Panc1 (cell line): Measurements from ENCODE around the gene GRK3.

ENCODE experiments used
- POLR2AphosphoS5 ChIP-seq: IDR thresholded peaks from 2 replicates; pipeline ENCODE4 v1.6.1; 2012; ENCODE audit warnings: mild to moderate bottlenecking, low read depth, low read length, moderate library complexity
- SIN3A ChIP-seq: IDR thresholded peaks from 2 replicates; pipeline ENCODE4 v1.6.1; 2012; ENCODE audit warnings: low read depth, mild to moderate bottlenecking, low read length, moderate library complexity, borderline replicate concordance; ENCODE audit not compliant: insufficient read depth
- TCF7L2 ChIP-seq: IDR thresholded peaks from 2 replicates; pipeline ENCODE4 v1.6.1; 2011; ENCODE audit warnings: mild to moderate bottlenecking, low read depth, low read length, inconsistent platforms
- TF ChIP-seq, protein P1 (sequence below), 2 experiments: IDR thresholded peaks; 2 replicates each; pipeline ENCODE4 v1.6.1; 2011 to 2012; ENCODE audit warnings: low read depth in 2 of 2, control low read depth in 1 of 2, low read length in 1 of 2, mild to moderate bottlenecking in 1 of 2, moderate library complexity in 1 of 2; ENCODE audit not compliant: insufficient read depth in 1 of 2
- TF ChIP-seq, protein P2 (sequence below): fragments of 450-650 bp; IDR thresholded peaks from 2 replicates; pipeline ENCODE4 v1.5.1; 2017; ENCODE audit warnings: mild to moderate bottlenecking

DNA sequence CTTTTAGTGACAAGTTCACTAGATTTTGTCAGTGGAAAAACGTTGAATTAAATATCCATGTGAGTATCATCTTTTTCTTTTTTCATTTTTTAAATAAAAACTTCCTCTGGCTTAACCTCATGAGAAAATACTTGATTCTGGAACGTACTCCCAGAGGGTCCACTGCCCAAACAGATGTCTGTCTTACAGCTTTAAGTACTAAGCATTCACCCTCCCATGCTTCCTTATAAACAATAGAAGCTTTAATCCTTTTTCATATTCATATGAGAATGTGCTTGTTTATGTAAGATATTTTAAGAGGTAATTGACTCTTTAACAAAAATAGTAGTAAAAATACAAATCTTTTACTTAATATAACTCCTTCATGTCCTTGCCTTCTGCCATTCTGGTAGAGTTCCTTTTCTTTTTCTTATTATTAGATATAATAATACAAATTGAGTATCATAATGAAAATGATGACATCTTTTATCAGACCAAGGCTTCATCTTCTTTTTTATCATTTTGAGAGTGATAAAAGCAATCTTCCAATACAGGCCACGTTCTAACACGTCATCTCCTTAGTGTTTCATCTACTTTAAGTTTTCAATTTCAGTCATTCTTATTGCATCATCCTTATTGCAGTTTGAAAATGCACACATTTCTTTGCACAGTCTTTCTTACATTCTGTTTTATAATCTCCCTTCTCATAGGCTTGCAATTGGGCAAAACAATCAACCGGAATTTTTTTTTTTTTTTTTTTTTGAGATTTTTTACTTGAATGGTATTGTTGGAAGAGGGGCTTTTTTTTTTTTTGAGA is 108.0 kb downstream of the GRK3 start:
- TF ChIP-seq, protein P1, sequence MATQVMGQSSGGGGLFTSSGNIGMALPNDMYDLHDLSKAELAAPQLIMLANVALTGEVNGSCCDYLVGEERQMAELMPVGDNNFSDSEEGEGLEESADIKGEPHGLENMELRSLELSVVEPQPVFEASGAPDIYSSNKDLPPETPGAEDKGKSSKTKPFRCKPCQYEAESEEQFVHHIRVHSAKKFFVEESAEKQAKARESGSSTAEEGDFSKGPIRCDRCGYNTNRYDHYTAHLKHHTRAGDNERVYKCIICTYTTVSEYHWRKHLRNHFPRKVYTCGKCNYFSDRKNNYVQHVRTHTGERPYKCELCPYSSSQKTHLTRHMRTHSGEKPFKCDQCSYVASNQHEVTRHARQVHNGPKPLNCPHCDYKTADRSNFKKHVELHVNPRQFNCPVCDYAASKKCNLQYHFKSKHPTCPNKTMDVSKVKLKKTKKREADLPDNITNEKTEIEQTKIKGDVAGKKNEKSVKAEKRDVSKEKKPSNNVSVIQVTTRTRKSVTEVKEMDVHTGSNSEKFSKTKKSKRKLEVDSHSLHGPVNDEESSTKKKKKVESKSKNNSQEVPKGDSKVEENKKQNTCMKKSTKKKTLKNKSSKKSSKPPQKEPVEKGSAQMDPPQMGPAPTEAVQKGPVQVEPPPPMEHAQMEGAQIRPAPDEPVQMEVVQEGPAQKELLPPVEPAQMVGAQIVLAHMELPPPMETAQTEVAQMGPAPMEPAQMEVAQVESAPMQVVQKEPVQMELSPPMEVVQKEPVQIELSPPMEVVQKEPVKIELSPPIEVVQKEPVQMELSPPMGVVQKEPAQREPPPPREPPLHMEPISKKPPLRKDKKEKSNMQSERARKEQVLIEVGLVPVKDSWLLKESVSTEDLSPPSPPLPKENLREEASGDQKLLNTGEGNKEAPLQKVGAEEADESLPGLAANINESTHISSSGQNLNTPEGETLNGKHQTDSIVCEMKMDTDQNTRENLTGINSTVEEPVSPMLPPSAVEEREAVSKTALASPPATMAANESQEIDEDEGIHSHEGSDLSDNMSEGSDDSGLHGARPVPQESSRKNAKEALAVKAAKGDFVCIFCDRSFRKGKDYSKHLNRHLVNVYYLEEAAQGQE (IDR thresholded peaks at IDR 0.05; ENCODE audit: insufficient read depth in 1 of 2, low read depth in 2 of 2, low read length in 1 of 2) = no peak
- TF ChIP-seq, protein P2, sequence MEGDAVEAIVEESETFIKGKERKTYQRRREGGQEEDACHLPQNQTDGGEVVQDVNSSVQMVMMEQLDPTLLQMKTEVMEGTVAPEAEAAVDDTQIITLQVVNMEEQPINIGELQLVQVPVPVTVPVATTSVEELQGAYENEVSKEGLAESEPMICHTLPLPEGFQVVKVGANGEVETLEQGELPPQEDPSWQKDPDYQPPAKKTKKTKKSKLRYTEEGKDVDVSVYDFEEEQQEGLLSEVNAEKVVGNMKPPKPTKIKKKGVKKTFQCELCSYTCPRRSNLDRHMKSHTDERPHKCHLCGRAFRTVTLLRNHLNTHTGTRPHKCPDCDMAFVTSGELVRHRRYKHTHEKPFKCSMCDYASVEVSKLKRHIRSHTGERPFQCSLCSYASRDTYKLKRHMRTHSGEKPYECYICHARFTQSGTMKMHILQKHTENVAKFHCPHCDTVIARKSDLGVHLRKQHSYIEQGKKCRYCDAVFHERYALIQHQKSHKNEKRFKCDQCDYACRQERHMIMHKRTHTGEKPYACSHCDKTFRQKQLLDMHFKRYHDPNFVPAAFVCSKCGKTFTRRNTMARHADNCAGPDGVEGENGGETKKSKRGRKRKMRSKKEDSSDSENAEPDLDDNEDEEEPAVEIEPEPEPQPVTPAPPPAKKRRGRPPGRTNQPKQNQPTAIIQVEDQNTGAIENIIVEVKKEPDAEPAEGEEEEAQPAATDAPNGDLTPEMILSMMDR = no peak
- TF ChIP-seq POLR2AphosphoS5 = no peak
- TF ChIP-seq SIN3A = no peak
- no peak for TF ChIP-seq TCF7L2
